ENCODE measurements around the gene MIER1. TPM values are rescaled to one million over a fixed set of nuclear protein-coding genes. Genes with fewer than 3 reads are reported as not detected.

The MIER1 gene
- total RNA-seq, 4 donors from 2014 or later: 14.8 to 21.7 (median 15.4) TPM

DNA sequence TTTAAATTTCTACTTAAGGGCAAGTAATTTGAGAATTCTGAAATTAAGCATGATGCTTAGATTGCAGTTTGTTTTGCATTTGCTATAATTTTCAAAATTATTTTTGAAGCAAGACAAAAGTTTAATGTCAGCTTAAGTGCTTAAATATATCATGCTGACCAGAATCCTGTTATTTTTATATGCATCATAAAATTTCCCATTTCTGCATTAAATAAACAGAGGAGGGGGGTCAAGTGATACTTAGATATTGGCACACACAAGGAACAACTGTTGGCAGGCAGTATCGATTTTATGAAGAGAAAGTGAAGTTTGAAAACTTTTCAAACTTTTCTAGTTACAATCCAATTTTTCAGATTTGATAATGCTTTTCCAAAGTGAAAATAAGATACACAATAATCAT, 61.0 kb downstream of the MIER1 start:
- TF ChIP-seq, protein P1, sequence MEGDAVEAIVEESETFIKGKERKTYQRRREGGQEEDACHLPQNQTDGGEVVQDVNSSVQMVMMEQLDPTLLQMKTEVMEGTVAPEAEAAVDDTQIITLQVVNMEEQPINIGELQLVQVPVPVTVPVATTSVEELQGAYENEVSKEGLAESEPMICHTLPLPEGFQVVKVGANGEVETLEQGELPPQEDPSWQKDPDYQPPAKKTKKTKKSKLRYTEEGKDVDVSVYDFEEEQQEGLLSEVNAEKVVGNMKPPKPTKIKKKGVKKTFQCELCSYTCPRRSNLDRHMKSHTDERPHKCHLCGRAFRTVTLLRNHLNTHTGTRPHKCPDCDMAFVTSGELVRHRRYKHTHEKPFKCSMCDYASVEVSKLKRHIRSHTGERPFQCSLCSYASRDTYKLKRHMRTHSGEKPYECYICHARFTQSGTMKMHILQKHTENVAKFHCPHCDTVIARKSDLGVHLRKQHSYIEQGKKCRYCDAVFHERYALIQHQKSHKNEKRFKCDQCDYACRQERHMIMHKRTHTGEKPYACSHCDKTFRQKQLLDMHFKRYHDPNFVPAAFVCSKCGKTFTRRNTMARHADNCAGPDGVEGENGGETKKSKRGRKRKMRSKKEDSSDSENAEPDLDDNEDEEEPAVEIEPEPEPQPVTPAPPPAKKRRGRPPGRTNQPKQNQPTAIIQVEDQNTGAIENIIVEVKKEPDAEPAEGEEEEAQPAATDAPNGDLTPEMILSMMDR (IDR thresholded peaks at IDR 0.05 in 4 of 5, conservative IDR thresholded peaks at IDR 0.05 in 1 of 5): no peak
- TF ChIP-seq POLR2A (IDR thresholded peaks at IDR 0.05): no peak
- DNase-seq (no peak), ATAC-seq (no peak)
- no peaks in the 10 kb centered on the region for H3K9me3 ChIP-seq
- peaks cover 6 to 53% of the 10 kb centered on the region in 2 donors for H3K36me3 ChIP-seq
- no peak overlapping the region for H3K27ac ChIP-seq
- H3K27me3 ChIP-seq: no peaks in the 10 kb centered on the region
- in situ Hi-C loops (cut with MboI; ENCODE audit: low sequenced_read_pairs in 4 of 4): loop anchor here in 1 of 4 donors (25.0 kb wide), 1 partner anchor 224 kb away; the partner anchor contains the start of gene DYNLT5
- peaks cover 3 to 12% of the 10 kb centered on the region in 2 donors for H3K4me1 ChIP-seq
- no peak overlapping the region for H3K4me3 ChIP-seq
- intact Hi-C loops (cut with DNase I; ENCODE audit: low total_unique reads): no loop called here

DNA sequence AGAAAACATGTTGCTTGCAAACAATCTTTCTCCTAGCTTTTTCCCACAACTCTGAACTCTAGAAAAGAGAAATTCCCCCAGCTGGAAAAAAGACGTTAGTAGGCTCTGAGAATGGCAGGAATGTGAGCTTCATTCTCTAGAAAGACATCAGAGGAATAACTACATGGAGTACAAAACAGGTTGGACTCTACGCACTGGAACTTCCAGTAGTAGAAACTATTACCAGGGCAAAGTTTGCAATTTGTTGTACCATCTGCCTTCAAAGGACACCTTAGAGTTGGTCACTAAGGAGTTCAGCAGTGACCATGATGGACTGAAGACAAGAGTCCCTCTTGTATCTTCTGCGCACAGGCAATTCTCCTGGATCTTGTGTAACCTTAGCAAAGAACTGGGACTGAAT, 68.3 kb downstream of the MIER1 start:
- Histone ChIP-seq H3K27me3 (no peaks in the 10 kb centered on the region), H3K9me3 (no peaks in the 10 kb centered on the region), H3K4me1 (no peaks in the 10 kb centered on the region), H3K27ac (no peak overlapping the region), H3K4me3 (no peak overlapping the region), H3K36me3 (peaks cover 0 to 20% of the 10 kb centered on the region in 2 donors)
- ATAC-seq: no peak
- no peak for TF ChIP-seq POLR2A (IDR thresholded peaks at IDR 0.05)
- TF ChIP-seq, protein P1 (IDR thresholded peaks at IDR 0.05 in 4 of 5, conservative IDR thresholded peaks at IDR 0.05 in 1 of 5): no peak
- intact Hi-C loops (cut with DNase I; ENCODE audit: low total_unique reads) (no loop called here), in situ Hi-C loops (cut with MboI; ENCODE audit: low sequenced_read_pairs in 4 of 4) (loop anchor here (5.0 to 25.0 kb wide), 3 partner anchors 152 to 231 kb away; partner anchors contain the start of gene DYNLT5 (in 1 of the 4))
- DNase-seq: no peak

DNA sequence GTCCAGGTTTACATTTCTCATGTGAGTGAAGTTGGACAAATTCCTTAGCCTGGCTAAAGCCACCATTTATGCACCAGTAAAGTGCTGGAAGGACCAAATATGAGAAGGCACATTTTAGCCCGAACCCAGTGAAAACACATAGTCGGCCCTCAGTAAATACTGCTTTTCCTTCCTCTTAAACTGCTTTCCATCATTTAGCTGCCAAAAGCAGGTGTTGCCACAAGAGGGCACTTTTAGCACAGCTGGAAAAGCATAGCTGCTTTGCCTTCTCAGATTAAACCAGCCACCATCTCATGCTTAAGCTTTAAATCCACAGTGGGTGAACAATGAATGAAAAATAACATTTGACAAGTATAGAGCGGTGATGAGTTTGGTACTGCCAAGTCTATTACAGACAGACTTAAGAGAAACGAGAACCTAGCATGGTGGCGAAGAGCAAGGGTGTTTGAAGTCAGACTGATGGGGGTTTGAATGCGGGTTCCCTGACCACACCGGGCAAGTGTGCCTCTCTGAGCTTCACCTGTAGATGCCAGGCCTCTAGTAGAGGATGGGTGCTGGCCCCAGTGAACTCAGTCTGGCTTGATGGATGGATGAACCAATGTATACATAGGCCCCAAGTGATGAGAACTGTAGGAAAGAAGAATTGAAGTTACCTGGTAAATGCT, 71.4 kb downstream of the MIER1 start:
- ATAC-seq (peak; percentile 59 to 62), DNase-seq (peak in 1 of 2 donors; percentile 60)
- Histone ChIP-seq H3K27me3 (no peaks in the 10 kb centered on the region), H3K9me3 (no peaks in the 10 kb centered on the region), H3K36me3 (peaks cover 0 to 20% of the 10 kb centered on the region in 2 donors), H3K4me1 (peaks cover 11 to 14% of the 10 kb centered on the region in 2 donors), H3K4me3 (no peak overlapping the region), H3K27ac (no peak overlapping the region)
- intact Hi-C loops (cut with DNase I; ENCODE audit: low total_unique reads): loop anchor here (1.0 kb wide), 1 partner anchor 153 kb away; no protein-coding TSS in a partner anchor
- in situ Hi-C loops (cut with MboI; ENCODE audit: low sequenced_read_pairs in 4 of 4): loop anchor here (10.0 to 25.0 kb wide), 2 partner anchors 149 to 234 kb away; partner anchors contain the start of gene DYNLT5 (in 1 of the 4)
- TF ChIP-seq, protein P1 (IDR thresholded peaks at IDR 0.05 in 4 of 5, conservative IDR thresholded peaks at IDR 0.05 in 1 of 5): peak; percentile 53 to 72 (median 67)
- TF ChIP-seq POLR2A (IDR thresholded peaks at IDR 0.05): no peak

DNA sequence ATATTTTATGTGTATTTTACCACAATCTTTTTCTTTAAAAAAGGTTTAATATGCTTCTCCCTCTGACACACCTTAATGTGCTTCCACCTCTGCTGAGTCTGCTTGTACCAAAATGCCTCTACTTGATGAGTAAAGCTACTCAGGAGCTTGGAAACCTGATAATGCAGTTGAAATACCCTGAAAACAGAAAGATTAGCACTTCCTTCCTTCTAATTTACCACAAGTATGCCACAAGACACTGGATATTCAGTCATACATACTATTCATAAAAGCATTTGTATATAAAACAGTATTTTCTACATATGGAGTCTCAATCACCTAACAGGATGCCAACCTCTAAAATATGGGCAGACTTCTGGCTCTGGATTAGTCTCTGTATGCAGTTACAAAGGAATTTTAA, 74.2 kb downstream of the MIER1 start:
- Histone ChIP-seq H3K27me3 (no peaks in the 10 kb centered on the region), H3K4me1 (peaks cover 28 to 34% of the 10 kb centered on the region in 2 donors), H3K36me3 (peaks cover 0 to 7% of the 10 kb centered on the region in 2 donors), H3K27ac (peak overlapping the region in 2 of 4 donors; percentile 75 to 80), H3K4me3 (no peak overlapping the region), H3K9me3 (no peaks in the 10 kb centered on the region)
- DNase-seq: no peak
- in situ Hi-C loops (cut with MboI; ENCODE audit: low sequenced_read_pairs in 4 of 4): loop anchor here (10.0 to 25.0 kb wide), 2 partner anchors 146 to 237 kb away; partner anchors contain the start of gene DYNLT5 (in 1 of the 4)
- TF ChIP-seq POLR2A (IDR thresholded peaks at IDR 0.05): no peak
- TF ChIP-seq, protein P1 (IDR thresholded peaks at IDR 0.05 in 4 of 5, conservative IDR thresholded peaks at IDR 0.05 in 1 of 5): no peak
- ATAC-seq: no peak
- intact Hi-C loops (cut with DNase I; ENCODE audit: low total_unique reads): no loop called here
